Smooth muscle cell (in vitro differentiated cells): ENCODE results near the gene TNPO3. TPM values are rescaled to one million over a fixed set of nuclear protein-coding genes. Genes with fewer than 3 reads are reported as not detected.

Experiments used
- DNase-seq: peaks from one replicate; lab custom pipeline; 2025; ENCODE audit not compliant: unreplicated experiment; lab: John Stamatoyannopoulos, UW
- H2AFZ ChIP-seq: fragments of 200-600 bp; sonication (generic); 2 replicates; pipeline ENCODE4 v1.6.0; 2016; ENCODE audit warnings: antibody characterized with exemption, low read depth, mild to moderate bottlenecking
- H3F3A ChIP-seq: fragments of 200-600 bp; sonication (generic); 2 replicates; pipeline ENCODE4 v1.6.0; 2017; ENCODE audit warnings: antibody characterized with exemption, low read depth
- H3K27ac ChIP-seq: fragments of 200-600 bp; sonication (generic); 2 replicates; pipeline ENCODE4 v1.5.1; 2016; ENCODE audit warnings: low read depth, mild to moderate bottlenecking
- H3K27me3 ChIP-seq: fragments of 200-600 bp; sonication (generic); 2 replicates; pipeline ENCODE4 v1.6.1; 2016; ENCODE audit warnings: low read depth, mild to moderate bottlenecking
- H3K36me3 ChIP-seq: fragments of 200-600 bp; sonication (generic); 2 replicates; pipeline ENCODE4 v1.5.1; 2016; ENCODE audit warnings: low read depth
- H3K4me1 ChIP-seq: fragments of 200-600 bp; sonication (generic); 2 replicates; pipeline ENCODE4 v1.5.1; 2016; ENCODE audit warnings: low read depth
- H3K4me2 ChIP-seq: fragments of 200-600 bp; sonication (generic); 2 replicates; pipeline ENCODE4 v1.6.0; 2016; ENCODE audit warnings: mild to moderate bottlenecking
- H3K4me3 ChIP-seq: fragments of 200-600 bp; sonication (generic); 2 replicates; pipeline ENCODE4 v1.5.1; 2016; ENCODE audit warnings: mild to moderate bottlenecking
- H3K79me2 ChIP-seq: fragments of 200-600 bp; sonication (generic); 2 replicates; pipeline ENCODE4 v1.6.0; 2016; ENCODE audit warnings: low read depth, mild to moderate bottlenecking
- H3K9ac ChIP-seq: fragments of 200-600 bp; sonication (generic); 2 replicates; pipeline ENCODE4 v1.6.0; 2016; ENCODE audit warnings: low read depth
- H3K9me3 ChIP-seq: fragments of 200-600 bp; sonication (generic); replicated peaks from 2 replicates; pipeline ENCODE4 v1.5.1; 2016; ENCODE audit warnings: low read depth
- H4K20me1 ChIP-seq: fragments of 200-600 bp; sonication (generic); 2 replicates; pipeline ENCODE4 v1.6.0; 2016; ENCODE audit warnings: low read depth
- WGBS: methylation state at CpG from one replicate; pipeline ENCODE4 v1.1.7; 2016; ENCODE audit warnings: low lambda C conversion rate; 5-methylcytosine and 5-hydroxymethylcytosine counted together
- polyA plus RNA-seq: library from polyadenylated mRNA; unstranded; fragments of >200 nt; fragmentation: Nextera tagmentation; extraction: Ambion mirVana; gene quantifications from 2 replicates; pipeline ENCODE4 v1.2.1, GENCODE V29; 2016
- total RNA-seq: library from RNA; depleted of rRNA; stranded (reverse); fragments of >200 nt; gene quantifications from 2 replicates; pipeline ENCODE4 v1.2.3, GENCODE V29; 2014
- TF ChIP-seq, protein P1 (sequence below): fragments of 200-600 bp; sonication (generic); IDR thresholded peaks from 2 replicates; pipeline ENCODE4 v1.5.1; 2017; ENCODE audit warnings: borderline replicate concordance, mild to moderate bottlenecking, antibody characterized with exemption; ENCODE audit not compliant: insufficient read depth, poor library complexity, severe bottlenecking

TNPO3 gene
- total and polyA plus RNA-seq, 2 experiments from 2014 or later: 28.4 to 41.3 TPM

DNA sequence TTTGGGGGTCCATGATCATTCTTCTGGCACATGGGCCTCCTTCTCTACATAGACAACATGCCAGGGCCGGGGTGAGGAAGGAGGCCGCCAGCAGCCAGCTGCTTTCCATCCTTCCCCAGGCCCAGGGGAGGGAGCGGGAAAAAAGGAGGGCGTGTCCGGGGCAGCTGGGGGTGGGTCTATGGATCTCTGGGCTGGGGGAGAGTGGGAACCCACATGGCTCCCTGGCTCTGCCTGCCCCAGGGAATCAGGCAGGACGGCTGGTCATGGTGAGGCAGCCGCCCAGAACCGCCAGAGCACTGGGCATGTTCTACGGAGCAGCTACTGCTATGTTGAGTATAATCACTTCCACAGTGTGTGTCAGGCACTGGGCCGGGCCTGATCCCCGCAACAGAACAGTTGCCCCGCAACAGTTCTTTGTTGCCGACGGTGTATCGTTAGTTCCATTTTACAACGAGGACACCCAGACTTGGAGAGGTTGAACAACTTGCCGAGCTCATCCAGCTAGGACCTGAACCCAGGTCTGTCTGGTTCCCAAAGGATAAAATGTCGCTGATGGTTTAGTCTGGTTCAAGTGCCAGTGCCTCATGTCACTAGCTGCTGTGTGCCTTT is 123.6 kb downstream of the TNPO3 start:
- Histone ChIP-seq H3K4me1 (no peaks in the 10 kb centered on the region), H2AFZ (no peak overlapping the region), H3K27me3 (peaks cover 22% of the 10 kb centered on the region), H3K9me3 (no peaks in the 10 kb centered on the region), H3K4me3 (no peak overlapping the region), H3K9ac (no peak overlapping the region), H3K36me3 (no peaks in the 10 kb centered on the region), H3K79me2 (no peaks in the 10 kb centered on the region), H3K27ac (no peak overlapping the region), H4K20me1 (no peaks in the 10 kb centered on the region), H3F3A (no peaks in the 10 kb centered on the region), H3K4me2 (no peak overlapping the region)
- DNase-seq: no peak
- WGBS: 94% methylated on average over 14 of the region's 18 CpGs
- TF ChIP-seq, protein P1, sequence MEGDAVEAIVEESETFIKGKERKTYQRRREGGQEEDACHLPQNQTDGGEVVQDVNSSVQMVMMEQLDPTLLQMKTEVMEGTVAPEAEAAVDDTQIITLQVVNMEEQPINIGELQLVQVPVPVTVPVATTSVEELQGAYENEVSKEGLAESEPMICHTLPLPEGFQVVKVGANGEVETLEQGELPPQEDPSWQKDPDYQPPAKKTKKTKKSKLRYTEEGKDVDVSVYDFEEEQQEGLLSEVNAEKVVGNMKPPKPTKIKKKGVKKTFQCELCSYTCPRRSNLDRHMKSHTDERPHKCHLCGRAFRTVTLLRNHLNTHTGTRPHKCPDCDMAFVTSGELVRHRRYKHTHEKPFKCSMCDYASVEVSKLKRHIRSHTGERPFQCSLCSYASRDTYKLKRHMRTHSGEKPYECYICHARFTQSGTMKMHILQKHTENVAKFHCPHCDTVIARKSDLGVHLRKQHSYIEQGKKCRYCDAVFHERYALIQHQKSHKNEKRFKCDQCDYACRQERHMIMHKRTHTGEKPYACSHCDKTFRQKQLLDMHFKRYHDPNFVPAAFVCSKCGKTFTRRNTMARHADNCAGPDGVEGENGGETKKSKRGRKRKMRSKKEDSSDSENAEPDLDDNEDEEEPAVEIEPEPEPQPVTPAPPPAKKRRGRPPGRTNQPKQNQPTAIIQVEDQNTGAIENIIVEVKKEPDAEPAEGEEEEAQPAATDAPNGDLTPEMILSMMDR: no peak

DNA sequence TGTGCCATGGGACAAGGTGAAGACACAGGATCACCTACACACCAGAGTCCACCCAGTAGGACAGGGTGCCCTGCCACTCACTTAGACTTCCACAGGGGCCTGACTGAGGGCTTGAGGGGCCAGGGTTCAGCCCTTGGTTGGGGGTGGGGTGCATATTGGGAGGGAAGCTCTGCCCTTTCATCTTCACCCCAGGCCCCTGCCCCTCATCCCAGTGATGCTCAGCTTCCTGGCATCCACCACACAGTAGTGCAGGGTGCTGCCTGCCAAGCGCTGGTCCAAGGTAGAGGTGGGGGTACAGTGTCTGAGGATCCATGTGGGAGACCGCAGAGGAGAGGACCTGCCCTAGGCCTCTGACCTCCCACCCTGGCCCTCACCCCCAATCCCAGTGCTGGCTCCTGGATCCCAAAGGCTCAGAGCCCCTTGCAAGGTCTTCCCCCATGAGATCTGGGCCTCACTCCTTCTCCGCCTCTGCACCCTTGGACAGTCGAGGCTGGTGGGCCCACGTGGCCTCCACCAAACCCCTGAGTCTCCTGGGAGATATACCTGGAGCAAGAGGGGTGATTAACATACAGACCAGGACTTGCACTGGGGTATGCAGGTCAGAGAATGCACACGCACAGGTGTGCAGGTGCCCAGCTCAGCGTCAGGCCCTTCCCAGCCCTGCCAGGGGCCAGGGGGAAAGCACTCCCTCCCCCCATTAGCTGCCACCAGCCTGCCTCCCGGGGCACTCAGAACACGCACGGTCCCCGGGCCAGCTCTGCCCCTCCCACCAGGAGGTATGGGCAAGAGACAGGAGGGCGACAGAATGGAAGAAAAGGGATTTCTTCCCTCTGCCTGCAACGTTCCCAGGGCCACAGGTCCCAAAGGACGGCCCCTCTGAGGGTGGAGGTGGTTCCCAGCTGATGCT is 125.8 kb downstream of the TNPO3 start:
- TF ChIP-seq, protein P1: no peak
- no peaks in the 10 kb centered on the region for H3K79me2 ChIP-seq
- H2AFZ ChIP-seq: no peak overlapping the region
- H3K4me1 ChIP-seq: no peaks in the 10 kb centered on the region
- no peak overlapping the region for H3K27ac ChIP-seq
- H3F3A ChIP-seq: no peaks in the 10 kb centered on the region
- no peaks in the 10 kb centered on the region for H3K36me3 ChIP-seq
- DNase-seq: no peak
- no peak overlapping the region for H3K4me2 ChIP-seq
- H3K9ac ChIP-seq: no peak overlapping the region
- H3K4me3 ChIP-seq: no peak overlapping the region
- H3K9me3 ChIP-seq: no peaks in the 10 kb centered on the region
- peaks cover under 1% of the 10 kb centered on the region for H3K27me3 ChIP-seq
- 87% methylated on average over 14 of the region's 14 CpGs for WGBS
- H4K20me1 ChIP-seq: no peaks in the 10 kb centered on the region

DNA sequence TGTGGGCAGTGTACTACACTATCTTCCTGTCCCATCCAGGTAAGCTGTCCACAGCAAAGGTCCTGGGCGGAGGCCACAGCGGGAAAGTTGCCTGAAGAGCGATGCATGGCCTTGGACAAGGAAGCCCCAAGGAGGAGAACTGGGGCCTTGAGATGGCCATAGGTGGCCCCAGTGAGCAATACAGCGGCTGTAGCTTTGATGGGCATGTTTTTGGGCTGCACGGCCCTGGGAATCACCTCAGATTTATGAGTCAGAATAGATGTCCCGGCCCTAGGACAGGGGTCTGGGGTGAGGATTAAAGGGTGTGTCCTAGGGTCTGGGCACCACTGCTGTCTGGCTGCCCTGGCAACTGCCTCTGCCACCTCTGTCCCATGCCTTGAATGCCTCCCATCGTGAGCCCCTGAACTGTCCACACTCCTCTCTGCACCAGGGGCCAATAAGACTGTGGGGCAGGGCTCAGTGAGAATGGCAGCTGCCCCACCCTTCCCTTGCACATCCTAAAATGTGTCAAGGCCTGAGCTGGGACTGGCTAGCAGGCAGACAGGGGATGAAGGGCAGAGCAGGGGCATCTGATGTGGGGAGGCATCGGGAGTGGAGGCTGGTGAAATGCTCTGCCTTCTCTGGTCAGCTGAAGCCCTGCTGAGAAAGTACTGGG is 126.6 kb downstream of the TNPO3 start:
- no peak overlapping the region for H3K27ac ChIP-seq
- no peaks in the 10 kb centered on the region for H3F3A ChIP-seq
- DNase-seq: no peak
- H3K36me3 ChIP-seq: no peaks in the 10 kb centered on the region
- H3K9me3 ChIP-seq: no peaks in the 10 kb centered on the region
- no peak overlapping the region for H3K9ac ChIP-seq
- WGBS: 92% methylated on average over 8 of the region's 8 CpGs
- TF ChIP-seq, protein P1: no peak
- no peak overlapping the region for H3K4me2 ChIP-seq
- H3K79me2 ChIP-seq: no peaks in the 10 kb centered on the region
- H3K27me3 ChIP-seq: no peaks in the 10 kb centered on the region
- no peak overlapping the region for H2AFZ ChIP-seq
- no peaks in the 10 kb centered on the region for H3K4me1 ChIP-seq
- H4K20me1 ChIP-seq: no peaks in the 10 kb centered on the region
- no peak overlapping the region for H3K4me3 ChIP-seq
